Heart left ventricle (tissue), 13 donors: ENCODE data around the gene SRSF5.

Source experiments
- CTCF ChIP-seq, 12 donors: fragments of 200-600 bp; sonication (generic) in 4 of 12; IDR thresholded peaks; one replicate each; pipeline versions ENCODE4 v1.5.0 to v1.8.0; 2018 to 2022; ENCODE audit warnings: antibody characterized with exemption in 12 of 12, mild to moderate bottlenecking in 5 of 12
- POLR2A ChIP-seq, 2 donors: fragments of 450-650 bp; IDR thresholded peaks; one replicate each; pipeline ENCODE4 v1.6.1; 2017; ENCODE audit warnings: antibody characterized with exemption in 2 of 2, mild to moderate bottlenecking in 2 of 2, moderate library complexity in 2 of 2
- donor health status: ischemic (EF 13 %, LVEDD 7.1; RV severe dilation, severe dysfunction).
- donor health status: DM: no; HTN: yes; CAD: no.
- donor health status: DM: no; HTN: no; CAD: no.
- donor health status: ischemic (EF 25% LVEDD 6.9; RV normal size, moderate dysfunction).
- donor health status: ischemic (EF 25% LVEDD 5.7; RV mildly dilated, moderate dysfunction).
- donor health status: ischemic (EF 35%, LVEDD 5.7; RV mildly dilated, moderate dysfunction).
- donor health status: nonischemic (EF 11% LVEDD 7.7; RV severe dilation, severe dysfunction).
- donor health status: DM: yes; HTN: yes; CAD: no.
- donor health status: PGD.
- donor health status: ischemic (EF 29% LVEDD 5.4; RV normal size, mild dysfunction).
- donor health status: nonischemic (EF 23%, LVEDD 6.1; RV moderate dilation, normal function).

- no peak for TF ChIP-seq CTCF (IDR thresholded peaks at IDR 0.05)
- TF ChIP-seq POLR2A (IDR thresholded peaks at IDR 0.05) = no peak
Observed at GRCh38 chr14:69789118-69789640, 22.2 kb downstream of the SRSF5 start.
